Sigmoid colon (tissue), 4 donors: ENCODE measurements around the gene HORMAD2.

Source experiments
- CTCF ChIP-seq, 4 experiments: fragments of 450-650 bp in 3 of 4; fragments of 200-600 bp in 1 of 4; IDR thresholded peaks; one replicate each; pipeline ENCODE4 v1.5.1; 2016 to 2019; ENCODE audit warnings: antibody characterized with exemption in 4 of 4, mild to moderate bottlenecking in 3 of 4, moderate library complexity in 2 of 4
- POLR2A ChIP-seq, 2 donors: fragments of 450-650 bp; IDR thresholded peaks; one replicate each; pipeline ENCODE4 v1.6.1; 2016; ENCODE audit warnings: antibody characterized with exemption in 2 of 2, mild to moderate bottlenecking in 2 of 2, moderate library complexity in 2 of 2
- POLR2AphosphoS5 ChIP-seq, 4 donors: sonication (generic); formaldehyde crosslinking; IDR thresholded peaks; one replicate each; pipeline ENCODE4 v1.6.1; 2017; ENCODE audit warnings: antibody characterized with exemption in 4 of 4

GRCh38 chr22:30097861-30098260 is 17.6 kb downstream of the HORMAD2 start:
- TF ChIP-seq POLR2AphosphoS5 (IDR thresholded peaks at IDR 0.05) (no peak), POLR2A (IDR thresholded peaks at IDR 0.05) (no peak), CTCF (IDR thresholded peaks at IDR 0.05) (no peak)
